DMS79 treated with DMSO at 0.1 percent for 48 hours (cell line): ENCODE results near the gene TBC1D17.
"Not testable (repeated sequence)": the region's sequence is repeated elsewhere in the genome, so short reads cannot be mapped to it uniquely, and the experiment has no call there.

ENCODE experiments used
- DNase-seq: peaks from one replicate; lab custom pipeline; 2025; lab: John Stamatoyannopoulos, UW

The TBC1D17 gene

DNA sequence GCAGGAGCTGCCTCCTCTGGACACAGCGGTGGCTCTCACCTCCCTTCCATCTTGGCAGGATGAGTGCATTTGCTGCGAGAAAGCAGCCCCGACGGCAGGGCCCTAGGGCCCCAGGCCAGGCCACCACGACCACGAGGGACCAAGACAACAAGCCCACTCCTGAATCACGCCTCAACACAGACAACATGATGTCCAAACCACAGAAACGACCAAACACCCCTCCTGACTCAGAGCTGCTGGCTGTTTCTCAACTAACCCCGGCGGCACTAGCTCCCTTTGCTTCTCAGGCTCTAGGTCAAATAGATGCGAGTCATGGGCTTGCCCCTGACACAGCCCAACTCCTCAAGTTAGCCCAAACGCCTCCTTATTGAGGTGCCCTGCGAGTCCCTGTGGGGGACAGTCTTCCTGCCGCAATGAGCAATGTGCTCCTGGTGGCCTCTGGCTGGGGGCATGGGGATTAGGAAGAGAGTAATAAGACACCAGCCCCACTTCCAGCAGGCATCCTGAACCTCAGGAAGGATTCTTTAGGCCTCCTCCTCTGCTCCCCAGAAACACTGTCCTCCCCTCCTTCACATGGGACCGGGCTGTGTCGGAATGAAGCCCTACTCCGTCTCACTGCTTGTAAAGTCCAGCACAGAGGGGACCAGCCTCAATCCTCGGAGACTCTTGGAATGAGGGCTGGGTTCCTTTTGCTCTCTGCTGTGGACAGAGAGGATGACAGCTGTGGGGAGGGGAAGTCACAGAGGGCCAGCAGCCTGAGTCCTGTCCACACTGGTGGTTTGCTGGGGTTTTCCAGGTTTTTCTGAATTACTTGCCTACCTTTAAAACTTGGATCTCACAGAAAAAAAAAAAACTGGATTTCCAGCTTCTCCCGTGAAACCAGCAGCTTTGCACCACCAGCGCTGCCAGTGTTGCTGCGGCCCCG lies 44.6 kb downstream of the TBC1D17 start:
- DNase-seq, result no peak

- no peak for DNase-seq
These were observed 45.8 kb downstream of the TBC1D17 start for GRCh38 chr19:49923055-49924003.

DNA sequence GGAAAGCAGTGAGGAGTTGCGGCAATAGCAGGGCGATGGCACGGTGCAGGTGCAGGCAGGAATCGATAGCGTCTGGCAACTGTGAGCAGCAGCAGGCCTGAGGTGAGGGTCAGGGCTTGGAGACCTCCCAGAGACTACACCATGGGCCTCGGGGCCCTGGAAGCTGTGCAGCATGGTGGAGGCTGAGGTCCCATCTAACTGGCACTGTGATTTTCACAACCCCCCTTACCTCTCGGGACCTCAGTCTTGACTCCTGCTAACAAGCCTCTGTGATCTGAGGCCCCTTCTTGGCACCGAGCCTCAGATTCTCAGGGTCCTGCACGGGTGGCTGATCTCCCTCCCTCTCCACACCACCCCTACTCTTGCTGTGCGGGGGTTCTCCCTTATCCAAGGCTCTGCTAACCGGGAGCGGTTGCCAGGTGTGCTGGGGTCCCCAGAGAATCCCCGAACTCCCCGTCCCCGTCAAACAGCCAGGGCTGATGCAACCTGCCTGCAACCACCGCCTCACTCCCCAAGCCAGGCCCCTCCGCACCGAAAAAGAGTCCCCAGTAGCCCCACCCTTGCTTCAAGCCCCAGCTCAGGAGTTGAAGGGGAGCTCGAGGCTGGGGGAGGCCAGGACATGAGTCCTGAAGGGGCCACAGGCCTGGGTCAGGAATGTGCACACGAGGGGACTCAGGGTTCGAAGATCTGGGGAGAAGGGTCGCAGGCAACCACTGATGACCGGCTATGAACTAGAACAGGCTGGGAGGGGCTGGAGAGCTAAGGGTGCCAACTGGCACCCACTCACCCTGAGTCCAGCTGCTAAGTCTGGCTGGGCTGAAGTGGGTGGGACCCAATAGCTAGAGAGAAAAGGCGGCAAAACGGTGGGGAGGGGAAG lies 46.7 kb downstream of the TBC1D17 start:
- DNase-seq, result no peak

GRCh38 chr19:49924881-49925210 lies 47.3 kb downstream of the TBC1D17 start:
- DNase-seq, result not testable (repeated sequence)

GRCh38 chr19:49925486-49925885 lies 48.0 kb downstream of the TBC1D17 start:
- no peak for DNase-seq

- DNase-seq, result no peak
These were observed 49.0 kb downstream of the TBC1D17 start for GRCh38 chr19:49926515-49926914.

DNA sequence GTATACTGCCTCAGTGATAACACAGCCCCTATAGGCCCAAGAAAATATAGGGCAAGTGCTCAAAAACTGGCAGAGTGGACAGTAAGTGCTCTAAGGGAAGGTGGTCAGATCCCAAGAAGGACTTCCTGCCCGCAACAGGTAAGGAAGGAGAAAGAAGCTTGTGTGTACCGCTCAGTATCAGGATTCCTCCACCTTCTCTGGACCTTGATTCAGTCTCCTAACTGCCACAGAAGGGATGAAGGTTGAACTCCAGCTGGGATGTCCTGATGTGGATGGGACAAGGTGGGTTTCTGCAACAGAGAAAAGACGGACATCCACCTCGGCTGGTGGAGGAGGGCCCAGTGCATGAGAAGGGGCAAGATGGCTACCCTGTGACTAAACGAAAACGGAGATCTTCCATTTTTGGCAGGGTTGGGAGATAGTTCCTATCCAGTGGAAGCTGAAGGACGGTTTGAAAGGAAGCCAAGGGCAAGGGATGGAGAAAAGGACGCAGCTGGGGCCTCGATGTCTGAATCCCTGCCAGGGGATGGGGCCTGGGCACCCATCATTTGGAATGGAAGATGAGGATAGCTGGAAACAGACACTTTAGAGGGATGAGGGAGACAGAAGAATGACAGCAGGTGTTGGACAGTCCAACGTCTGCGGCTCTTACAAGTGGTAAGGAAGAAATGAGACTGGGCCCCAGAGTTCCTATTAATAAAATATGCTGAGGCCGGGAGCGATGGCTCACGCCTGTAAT lies 50.2 kb downstream of the TBC1D17 start:
- DNase-seq, result no peak

- DNase-seq, result peak; percentile 93
These were observed 51.7 kb downstream of the TBC1D17 start, which contains the start of the genes ATF5 and NUP62 for GRCh38 chr19:49929121-49929610. Gene ATF5, plus strand, starts transcription at chr19:49929205. Its CDS starts 1,646 bp downstream, at chr19:49930851. Gene NUP62, minus strand, starts transcription at chr19:49929504. Its CDS starts 19,697 bp downstream, at chr19:49909807.

- peak; percentile 93 for DNase-seq
These were observed 52.3 kb downstream of the TBC1D17 start for GRCh38 chr19:49929611-49930482.

DNA sequence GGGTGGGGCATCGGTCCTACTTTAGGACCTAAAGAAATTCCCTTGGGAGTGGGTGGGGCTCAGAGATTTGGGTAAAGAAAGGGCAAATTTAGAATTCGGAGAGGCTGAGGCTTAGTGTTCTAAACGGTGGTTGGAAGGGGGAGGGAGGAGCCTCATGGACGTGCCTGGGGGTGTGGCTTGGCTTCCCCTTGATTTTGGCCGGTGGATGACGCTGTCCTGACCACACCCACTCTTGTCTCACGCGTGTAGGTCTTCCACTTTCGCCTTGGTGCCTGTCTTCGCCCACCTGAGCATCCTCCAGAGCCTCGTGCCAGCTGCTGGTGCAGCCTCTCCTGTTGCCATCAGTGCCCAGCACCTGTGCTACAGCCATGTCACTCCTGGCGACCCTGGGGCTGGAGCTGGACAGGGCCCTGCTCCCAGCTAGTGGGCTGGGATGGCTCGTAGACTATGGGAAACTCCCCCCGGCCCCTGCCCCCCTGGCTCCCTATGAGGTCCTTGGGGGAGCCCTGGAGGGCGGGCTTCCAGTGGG lies 53.0 kb downstream of the TBC1D17 start:
- no peak for DNase-seq

DNA sequence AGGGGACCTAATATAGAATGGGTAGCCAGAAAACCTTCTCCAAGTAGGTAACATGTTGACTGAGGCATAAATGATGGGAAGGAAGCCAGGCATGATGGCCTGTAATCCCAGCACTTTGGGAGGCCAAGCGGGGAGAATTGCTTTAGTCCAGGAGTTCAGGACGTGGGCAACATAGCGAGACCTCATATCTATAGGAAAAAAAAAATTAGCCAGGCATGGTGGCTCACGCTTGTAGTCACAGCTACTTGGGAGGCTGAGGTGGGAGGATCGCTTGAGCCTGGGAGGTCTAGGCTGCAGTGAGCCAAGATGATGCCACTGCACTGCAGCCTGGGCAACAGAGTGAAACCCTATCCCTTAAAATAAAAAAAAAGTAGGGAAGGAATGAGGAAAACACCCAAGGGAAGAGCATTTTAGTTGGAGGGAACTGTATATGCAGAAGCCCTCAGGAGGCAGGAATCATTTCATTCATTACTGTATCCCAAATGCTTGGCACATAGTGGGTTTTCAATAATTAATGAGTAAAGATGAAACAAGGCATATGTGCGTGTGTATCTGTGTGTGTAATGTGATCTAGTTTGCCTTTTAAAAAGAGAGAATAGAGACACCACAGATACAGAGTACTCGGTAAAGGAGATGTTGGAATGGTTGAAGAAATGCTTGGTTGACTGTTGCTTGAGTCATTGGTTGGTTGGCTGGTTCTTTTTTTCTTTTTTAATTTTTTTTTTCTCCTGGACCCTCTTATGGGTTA lies 54.0 kb downstream of the TBC1D17 start:
- DNase-seq, result no peak

DNA sequence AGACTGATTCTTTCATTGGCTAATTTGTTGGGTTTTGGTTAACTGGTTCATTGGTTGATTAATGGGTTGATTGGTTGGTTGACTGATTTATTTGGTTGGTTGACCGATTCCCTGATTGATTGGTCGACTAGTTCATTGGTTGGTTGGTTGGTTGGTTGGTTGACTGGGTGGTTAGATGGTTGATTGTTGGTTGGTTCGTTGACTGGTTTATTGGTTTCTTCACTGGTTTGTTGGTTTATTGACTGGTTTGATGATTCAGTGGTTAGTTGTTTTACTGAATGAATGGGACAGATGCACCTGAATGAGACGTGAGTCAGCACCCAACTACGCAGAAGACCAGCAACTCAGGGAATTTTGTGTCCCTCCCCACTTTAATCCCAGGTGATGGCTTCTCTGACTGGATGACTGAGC lies 54.5 kb downstream of the TBC1D17 start:
- no peak for DNase-seq

DNA sequence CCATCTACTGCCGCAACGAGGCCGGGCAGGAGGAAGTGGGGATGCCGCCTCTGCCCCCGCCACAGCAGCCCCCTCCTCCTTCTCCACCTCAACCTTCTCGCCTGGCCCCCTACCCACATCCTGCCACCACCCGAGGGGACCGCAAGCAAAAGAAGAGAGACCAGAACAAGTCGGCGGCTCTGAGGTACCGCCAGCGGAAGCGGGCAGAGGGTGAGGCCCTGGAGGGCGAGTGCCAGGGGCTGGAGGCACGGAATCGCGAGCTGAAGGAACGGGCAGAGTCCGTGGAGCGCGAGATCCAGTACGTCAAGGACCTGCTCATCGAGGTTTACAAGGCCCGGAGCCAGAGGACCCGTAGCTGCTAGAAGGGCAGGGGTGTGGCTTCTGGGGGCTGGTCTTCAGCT lies 55.2 kb downstream of the TBC1D17 start:
- DNase-seq, result no peak

- DNase-seq, result no peak
These were observed 56.1 kb downstream of the TBC1D17 start for GRCh38 chr19:49933643-49934042.

DNA sequence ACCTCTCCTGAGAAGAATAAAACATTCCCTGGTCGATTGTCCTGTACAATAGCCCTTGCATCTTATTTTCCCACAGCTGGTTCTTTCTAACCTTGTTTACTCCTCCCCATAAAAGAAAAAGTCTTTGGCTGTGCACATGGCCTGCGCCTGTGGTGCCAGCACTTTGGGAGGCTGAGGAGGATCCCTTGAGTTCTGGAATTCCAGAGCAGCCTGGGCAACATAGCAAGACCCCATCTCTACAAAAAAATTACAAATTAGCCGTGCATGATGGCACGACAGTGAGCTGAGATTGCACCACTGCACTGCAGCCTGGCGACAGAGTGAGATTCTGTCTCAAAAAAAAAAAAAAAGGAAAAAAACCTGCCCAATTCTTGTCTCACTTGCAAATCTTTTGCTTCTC lies 59.0 kb downstream of the TBC1D17 start:
- no peak for DNase-seq

GRCh38 chr19:49937750-49938381 lies 60.4 kb downstream of the TBC1D17 start:
- peak; percentile 62 for DNase-seq
